ENCODE results near the gene FOXN3. TPM values are rescaled to one million over a fixed set of nuclear protein-coding genes. Genes with fewer than 3 reads are reported as not detected.

FOXN3 gene
- total and polyA plus RNA-seq, 10 of the 15 experiments (the other 5 are each of a cell fraction or from before 2014, with no cell fraction given): 4.5 to 68.9 (median 29.7) TPM

DNA sequence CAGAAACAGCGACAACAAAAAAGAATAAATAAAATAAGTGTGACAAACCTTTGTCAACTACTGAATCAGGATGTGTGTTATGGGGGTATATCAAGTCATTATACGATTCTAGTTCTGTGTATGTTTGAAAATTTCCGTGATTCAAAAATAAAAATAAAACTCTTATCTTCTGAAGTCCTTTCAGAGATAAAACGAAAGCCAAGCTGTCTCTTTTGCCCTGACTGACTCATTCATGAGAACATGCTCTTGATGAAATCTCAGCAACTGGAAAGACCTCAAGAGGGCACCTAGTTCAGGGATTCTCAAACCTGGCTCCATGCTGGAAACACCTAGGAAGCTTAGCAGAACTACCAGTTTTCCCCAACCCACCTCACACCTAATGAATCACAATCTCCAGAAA, 9.2 kb downstream of the FOXN3 start:
- TF ChIP-seq, protein P1, sequence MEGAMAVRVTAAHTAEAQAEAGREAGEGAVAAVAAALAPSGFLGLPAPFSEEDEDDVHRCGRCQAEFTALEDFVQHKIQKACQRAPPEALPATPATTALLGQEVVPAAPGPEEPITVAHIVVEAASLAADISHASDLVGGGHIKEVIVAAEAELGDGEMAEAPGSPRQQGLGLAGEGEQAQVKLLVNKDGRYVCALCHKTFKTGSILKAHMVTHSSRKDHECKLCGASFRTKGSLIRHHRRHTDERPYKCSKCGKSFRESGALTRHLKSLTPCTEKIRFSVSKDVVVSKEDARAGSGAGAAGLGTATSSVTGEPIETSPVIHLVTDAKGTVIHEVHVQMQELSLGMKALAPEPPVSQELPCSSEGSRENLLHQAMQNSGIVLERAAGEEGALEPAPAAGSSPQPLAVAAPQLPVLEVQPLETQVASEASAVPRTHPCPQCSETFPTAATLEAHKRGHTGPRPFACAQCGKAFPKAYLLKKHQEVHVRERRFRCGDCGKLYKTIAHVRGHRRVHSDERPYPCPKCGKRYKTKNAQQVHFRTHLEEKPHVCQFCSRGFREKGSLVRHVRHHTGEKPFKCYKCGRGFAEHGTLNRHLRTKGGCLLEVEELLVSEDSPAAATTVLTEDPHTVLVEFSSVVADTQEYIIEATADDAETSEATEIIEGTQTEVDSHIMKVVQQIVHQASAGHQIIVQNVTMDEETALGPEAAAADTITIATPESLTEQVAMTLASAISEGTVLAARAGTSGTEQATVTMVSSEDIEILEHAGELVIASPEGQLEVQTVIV (IDR thresholded peaks at IDR 0.05; ENCODE audit: borderline replicate concordance, partially characterized antibody): no peak
- peak; percentile 16; the same call in 1 of the 2 replicates for TF ChIP-seq JUNB (IDR thresholded peaks at IDR 0.05)
- TF ChIP-seq CHD2 (IDR thresholded peaks at IDR 0.05; ENCODE audit: borderline replicate concordance, low read depth, low read length): no peak
- TF ChIP-seq, protein P2, sequence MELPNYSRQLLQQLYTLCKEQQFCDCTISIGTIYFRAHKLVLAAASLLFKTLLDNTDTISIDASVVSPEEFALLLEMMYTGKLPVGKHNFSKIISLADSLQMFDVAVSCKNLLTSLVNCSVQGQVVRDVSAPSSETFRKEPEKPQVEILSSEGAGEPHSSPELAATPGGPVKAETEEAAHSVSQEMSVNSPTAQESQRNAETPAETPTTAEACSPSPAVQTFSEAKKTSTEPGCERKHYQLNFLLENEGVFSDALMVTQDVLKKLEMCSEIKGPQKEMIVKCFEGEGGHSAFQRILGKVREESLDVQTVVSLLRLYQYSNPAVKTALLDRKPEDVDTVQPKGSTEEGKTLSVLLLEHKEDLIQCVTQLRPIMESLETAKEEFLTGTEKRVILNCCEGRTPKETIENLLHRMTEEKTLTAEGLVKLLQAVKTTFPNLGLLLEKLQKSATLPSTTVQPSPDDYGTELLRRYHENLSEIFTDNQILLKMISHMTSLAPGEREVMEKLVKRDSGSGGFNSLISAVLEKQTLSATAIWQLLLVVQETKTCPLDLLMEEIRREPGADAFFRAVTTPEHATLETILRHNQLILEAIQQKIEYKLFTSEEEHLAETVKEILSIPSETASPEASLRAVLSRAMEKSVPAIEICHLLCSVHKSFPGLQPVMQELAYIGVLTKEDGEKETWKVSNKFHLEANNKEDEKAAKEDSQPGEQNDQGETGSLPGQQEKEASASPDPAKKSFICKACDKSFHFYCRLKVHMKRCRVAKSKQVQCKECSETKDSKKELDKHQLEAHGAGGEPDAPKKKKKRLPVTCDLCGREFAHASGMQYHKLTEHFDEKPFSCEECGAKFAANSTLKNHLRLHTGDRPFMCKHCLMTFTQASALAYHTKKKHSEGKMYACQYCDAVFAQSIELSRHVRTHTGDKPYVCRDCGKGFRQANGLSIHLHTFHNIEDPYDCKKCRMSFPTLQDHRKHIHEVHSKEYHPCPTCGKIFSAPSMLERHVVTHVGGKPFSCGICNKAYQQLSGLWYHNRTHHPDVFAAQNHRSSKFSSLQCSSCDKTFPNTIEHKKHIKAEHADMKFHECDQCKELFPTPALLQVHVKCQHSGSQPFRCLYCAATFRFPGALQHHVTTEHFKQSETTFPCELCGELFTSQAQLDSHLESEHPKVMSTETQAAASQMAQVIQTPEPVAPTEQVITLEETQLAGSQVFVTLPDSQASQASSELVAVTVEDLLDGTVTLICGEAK (IDR thresholded peaks at IDR 0.05; ENCODE audit: borderline replicate concordance): no peak
- CTCF ChIA-PET: interaction anchor here (1.0 to 1.6 kb wide), 2 partner anchors 43 to 99 kb away, joined by 3 to 5 read pairs; no protein-coding TSS in a partner anchor
- H3K4me3 ChIP-seq: peak overlapping the region; percentile 53; the same call in 1 of the 2 replicates
- H3K27me3 ChIP-seq (replicated peaks in 1 of 2; ENCODE audit: control insufficient read depth in 2 of 2, insufficient read depth in 2 of 2, low read length in 1 of 2): no peaks in the 10 kb centered on the region
- SMC1A ChIA-PET (ENCODE audit: uncharacterized antibody, unreplicated experiment): interaction anchor here (0.6 to 2.9 kb wide), 8 partner anchors 21 to 1969 kb away, joined by 3 to 12 read pairs (median 3); no protein-coding TSS in a partner anchor
- POLR2A ChIA-PET: interaction anchor here (1.0 to 1.3 kb wide), 2 partner anchors 22 to 31 kb away, joined by 4 to 6 read pairs; no protein-coding TSS in a partner anchor
- H3K79me2 ChIP-seq (ENCODE audit: control insufficient read depth, insufficient read depth, low read length): peaks cover 87% of the 10 kb centered on the region
- peak overlapping the region; percentile 14; the same call in 1 of the 2 replicates for H3K9ac ChIP-seq (ENCODE audit: control insufficient read depth, insufficient read depth, low read length)
- H3K27ac ChIP-seq (ENCODE audit: control insufficient read depth, insufficient read depth): peak overlapping the region; percentile 51
- no peak overlapping the region for H2AFZ ChIP-seq (ENCODE audit: control insufficient read depth, low read depth, low read length)
- H3K9me3 ChIP-seq (replicated peaks; ENCODE audit: control insufficient read depth, insufficient read depth, low read length): peaks cover 2% of the 10 kb centered on the region; the same call in 2 of the 3 replicates
- peaks cover 3 to 8% of the 10 kb centered on the region in 2 experiments for H3K36me3 ChIP-seq (ENCODE audit: control insufficient read depth in 2 of 2, insufficient read depth in 2 of 2, low read length in 1 of 2)
- H3K4me2 ChIP-seq (ENCODE audit: control insufficient read depth, insufficient read depth): peak overlapping the region; percentile 75
- in situ Hi-C loops (cut with MboI) (no loop called here), intact Hi-C loops (cut with micrococcal nuclease; ENCODE audit: unreplicated experiment) (no loop called here)
- WGBS (ENCODE audit: insufficient coverage, insufficient replicate concordance, low lambda C conversion rate, missing lambda C conversion rate): 16% methylated on average over 4 of the region's 4 CpGs
- no peak for FAIRE-seq
- RAD21 ChIA-PET (ENCODE audit: unreplicated experiment): interaction anchor here (0.6 kb wide), 1 partner anchor 124 kb away, joined by 4 read pairs; no protein-coding TSS in a partner anchor
- no peak for DNase-seq (ENCODE audit: low read depth, low spot score)
- H4K20me1 ChIP-seq (ENCODE audit: control insufficient read depth, insufficient read depth): no peaks in the 10 kb centered on the region
- no TSS peak for BruUV-seq (replicated peaks)
- peaks cover 28% of the 10 kb centered on the region for H3K4me1 ChIP-seq (ENCODE audit: control insufficient read depth, insufficient read depth, low read length)
- peak; percentile 8; the same call in 1 of the 3 replicates for ATAC-seq
